Progenitor cell of endocrine pancreas (in vitro differentiated cells): Measurements from ENCODE around the gene SLC18A3. TPM values are rescaled to one million over a fixed set of nuclear protein-coding genes. Genes with fewer than 3 reads are reported as not detected.

Experiments used
- DNase-seq: peaks from one replicate; pipeline ENCODE4 v3.0.0; 2021; ENCODE audit warnings: low spot score; ENCODE audit not compliant: unreplicated experiment
- H3K27ac Mint-ChIP-seq: 2 replicates; pipeline ENCODE4 v1.8.0; 2021; ENCODE audit warnings: mild to moderate bottlenecking, moderate library complexity, mixed read lengths
- H3K27me3 Mint-ChIP-seq: 2 replicates; pipeline ENCODE4 v1.8.0; 2021; ENCODE audit warnings: mixed read lengths
- H3K36me3 Mint-ChIP-seq: 2 replicates; pipeline ENCODE4 v1.8.0; 2022; ENCODE audit warnings: mixed read lengths; ENCODE audit not compliant: insufficient read depth
- H3K4me1 Mint-ChIP-seq: 2 replicates; pipeline ENCODE4 v1.8.0; 2021; ENCODE audit warnings: low read depth, mixed read lengths
- H3K4me3 Mint-ChIP-seq: 2 replicates; pipeline ENCODE4 v1.8.0; 2021; ENCODE audit warnings: low read depth, mild to moderate bottlenecking, moderate library complexity, mixed read lengths
- H3K9me3 Mint-ChIP-seq: 2 replicates; pipeline ENCODE4 v1.8.0; 2021; ENCODE audit warnings: low read depth, mixed read lengths
- CTCF ChIP-seq: fragments of 200-600 bp; sonication (generic); IDR thresholded peaks from one replicate; pipeline ENCODE4 v1.5.0; 2021; ENCODE audit warnings: antibody characterized with exemption, mild to moderate bottlenecking; ENCODE audit not compliant: unreplicated experiment
- total RNA-seq: library from RNA; stranded (reverse); gene quantifications from 2 replicates; pipeline ENCODE4 v1.2.1, GENCODE V29; 2021

Gene SLC18A3
- total RNA-seq, 1 donor from 2014 or later = not detected

- H3K36me3 Mint-ChIP-seq = no peaks in the 10 kb centered on the region
- DNase-seq = no peak
- no peak overlapping the region for H3K4me3 Mint-ChIP-seq
- no peaks in the 10 kb centered on the region for H3K4me1 Mint-ChIP-seq
- peaks cover 51% of the 10 kb centered on the region for H3K27me3 Mint-ChIP-seq
- peaks cover 6% of the 10 kb centered on the region for H3K9me3 Mint-ChIP-seq
- H3K27ac Mint-ChIP-seq = no peak overlapping the region
- TF ChIP-seq CTCF = no peak
Observed at GRCh38 chr10:49568235-49568634, 41.9 kb upstream of the SLC18A3 start.

GRCh38 chr10:49569031-49569631, 41.0 kb upstream of the SLC18A3 start:
- H3K4me1 Mint-ChIP-seq = no peaks in the 10 kb centered on the region

GRCh38 chr10:49571388-49571787, 38.7 kb upstream of the SLC18A3 start:
- H3K27me3 Mint-ChIP-seq = peaks cover 34% of the 10 kb centered on the region
- peaks cover 6% of the 10 kb centered on the region for H3K9me3 Mint-ChIP-seq
- no peak for TF ChIP-seq CTCF
- H3K4me1 Mint-ChIP-seq = no peaks in the 10 kb centered on the region
- H3K27ac Mint-ChIP-seq = no peak overlapping the region
- no peaks in the 10 kb centered on the region for H3K36me3 Mint-ChIP-seq
- no peak for DNase-seq
- no peak overlapping the region for H3K4me3 Mint-ChIP-seq

More at GRCh38 chr10:49569031-49569631, 41.0 kb upstream of the SLC18A3 start:
- peaks cover 44% of the 10 kb centered on the region for H3K27me3 Mint-ChIP-seq
- H3K9me3 Mint-ChIP-seq = peaks cover 6% of the 10 kb centered on the region
- no peak overlapping the region for H3K4me3 Mint-ChIP-seq
- no peak for TF ChIP-seq CTCF
- no peak for DNase-seq
- no peak overlapping the region for H3K27ac Mint-ChIP-seq
- H3K36me3 Mint-ChIP-seq = no peaks in the 10 kb centered on the region

GRCh38 chr10:49572594-49573114, 37.5 kb upstream of the SLC18A3 start:
- Mint-ChIP-seq H3K27me3 (peaks cover 30% of the 10 kb centered on the region), H3K4me1 (no peaks in the 10 kb centered on the region), H3K27ac (no peak overlapping the region), H3K36me3 (no peaks in the 10 kb centered on the region), H3K9me3 (peaks cover 6% of the 10 kb centered on the region), H3K4me3 (no peak overlapping the region)
- DNase-seq = no peak
- TF ChIP-seq CTCF = no peak

GRCh38 chr10:49575489-49576072, 34.5 kb upstream of the SLC18A3 start:
- H3K27me3 Mint-ChIP-seq = peaks cover 16% of the 10 kb centered on the region
- no peaks in the 10 kb centered on the region for H3K4me1 Mint-ChIP-seq
- TF ChIP-seq CTCF = no peak
- H3K36me3 Mint-ChIP-seq = no peaks in the 10 kb centered on the region
- DNase-seq = no peak
- H3K9me3 Mint-ChIP-seq = no peaks in the 10 kb centered on the region
- no peak overlapping the region for H3K27ac Mint-ChIP-seq
- H3K4me3 Mint-ChIP-seq = no peak overlapping the region
